Spleen (tissue), 7 donors: Measurements from ENCODE around the gene STON2.

Experiments
- CTCF ChIP-seq, 11 experiments: fragments of 200-600 bp in 7 of 11; fragments of 450-650 bp in 4 of 11; sonication (generic) in 4 of 11; IDR thresholded peaks in 8 of 11; conservative IDR thresholded peaks in 3 of 11; 1 replicate in 7 of 11; 2 replicates in 4 of 11; pipeline versions ENCODE4 v1.4.0 to v1.8.0; 2016 to 2021; ENCODE audit warnings: antibody characterized with exemption in 11 of 11, inconsistent platforms in 4 of 11, mild to moderate bottlenecking in 1 of 11
- POLR2A ChIP-seq, 3 donors: fragments of 450-650 bp; IDR thresholded peaks; one replicate each; pipeline ENCODE4 v1.5.1; 2017; ENCODE audit warnings: antibody characterized with exemption in 3 of 3, mild to moderate bottlenecking in 1 of 3
- donor health status: DM: no; HTN: no; CAD: no; lungs with moderate emphysema.
- donor health status: DM: no; HTN: no; CAD: no.
- donor health status: DM: no; HTN: no; CAD: no.

- TF ChIP-seq CTCF (IDR thresholded peaks at IDR 0.05 in 8 of 11, conservative IDR thresholded peaks at IDR 0.05 in 3 of 11), result no peak
- TF ChIP-seq POLR2A (IDR thresholded peaks at IDR 0.05), result no peak
Observed at GRCh38 chr14:81392052-81392451, 8.1 kb downstream of the STON2 start.
